Mammary epithelial cell (primary cell): Measurements from ENCODE around the gene KCNMA1.

Experiments
- CTCF ChIP-seq, 2 donors: IDR thresholded peaks in 1 of 2; conservative IDR thresholded peaks in 1 of 2; 2 replicates each; pipeline ENCODE4 v1.5.1; 2011 to 2012; ENCODE audit warnings: inconsistent platforms in 2 of 2, low read length in 2 of 2, mild to moderate bottlenecking in 2 of 2, control low read depth in 1 of 2, low read depth in 1 of 2; ENCODE audit not compliant: insufficient read depth in 1 of 2; ENCODE audit errors: extremely low read depth in 1 of 2
- EZH2 ChIP-seq: IDR thresholded peaks from 2 replicates; pipeline ENCODE4 v1.6.1; 2012; ENCODE audit warnings: low read length, inconsistent platforms, borderline replicate concordance

- no peak for TF ChIP-seq CTCF (conservative IDR thresholded peaks at IDR 0.05 in 1 of 2, IDR thresholded peaks at IDR 0.05 in 1 of 2; ENCODE audit: extremely low read depth in 1 of 2, insufficient read depth in 1 of 2, low read depth in 1 of 2, low read length in 2 of 2)
- no peak for TF ChIP-seq EZH2
Observed at GRCh38 chr10:77421591-77421990, 216.0 kb downstream of the KCNMA1 start.
